Measurements from ENCODE around the gene DOC2B. TPM values are rescaled to one million over a fixed set of nuclear protein-coding genes. Genes with fewer than 3 reads are reported as not detected.
"Not testable (repeated sequence)": the region's sequence is repeated elsewhere in the genome, so short reads cannot be mapped to it uniquely, and the experiment has no call there.

DOC2B gene
- polyA plus RNA-seq, 1 of the 3 experiments (the other 2 are of a cell fraction): 0.16 TPM

DNA sequence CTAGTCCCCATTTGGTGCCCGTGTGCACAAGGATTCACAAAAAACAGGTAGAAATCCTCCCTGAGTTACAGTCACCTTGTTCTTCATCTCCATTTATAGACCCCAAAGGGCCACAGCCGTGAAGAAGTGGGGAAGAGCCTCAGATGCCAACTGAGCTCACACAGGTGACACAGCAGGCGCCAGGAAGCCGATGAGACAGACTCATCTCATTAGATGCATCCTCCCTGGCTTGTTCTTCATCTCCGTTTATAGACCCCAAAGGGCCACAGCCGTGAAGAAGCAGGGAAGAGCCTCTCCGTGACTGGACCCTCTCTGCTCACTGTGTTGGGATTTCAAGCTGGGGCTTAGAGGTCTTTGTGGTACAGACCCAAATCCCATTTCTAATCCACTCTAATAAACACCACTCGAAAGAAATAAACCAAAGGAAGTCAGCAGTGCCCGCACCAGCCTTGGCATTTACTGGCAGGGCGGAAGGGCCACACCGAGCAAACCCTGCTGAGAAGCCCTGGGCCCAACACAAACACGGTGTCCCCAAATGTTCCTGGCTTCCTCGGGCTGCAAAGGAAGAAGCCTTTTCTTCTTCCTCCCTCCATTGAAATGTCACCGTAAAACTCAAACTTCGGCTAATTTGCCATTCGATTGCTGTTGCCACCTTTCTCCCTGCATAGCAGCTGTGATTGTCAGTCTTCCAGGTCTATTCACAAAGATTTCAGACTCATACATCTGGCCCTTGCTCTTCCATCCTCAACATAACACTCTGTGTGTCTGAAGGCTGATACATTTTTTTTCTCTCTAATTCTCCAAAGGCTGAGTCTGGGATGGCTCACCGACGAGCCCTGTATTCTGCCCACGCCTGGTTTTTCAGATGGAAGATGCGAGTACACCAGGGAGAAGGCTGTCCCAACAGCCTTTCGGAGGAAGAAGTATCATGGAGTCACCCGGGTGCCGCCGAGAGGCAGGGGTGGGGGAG, 44.9 kb upstream of the DOC2B start:
- H3K4me1 ChIP-seq (ENCODE audit: control insufficient read depth in 1 of 2, insufficient read depth in 2 of 2, low read depth in 1 of 2, low read length in 1 of 2): peaks cover 6 to 7% of the 10 kb centered on the region in 2 experiments; a peak in 2 of 4 replicates
- H4K20me1 ChIP-seq (ENCODE audit: insufficient read depth): no peaks in the 10 kb centered on the region
- no peak overlapping the region for H3K9ac ChIP-seq
- no peak overlapping the region for H3K4me2 ChIP-seq
- no peaks in the 10 kb centered on the region for H3F3A ChIP-seq (replicated peaks; ENCODE audit: insufficient read depth)
- DNase-seq: no peak
- ChIA-PET CTCF (interaction anchor here (0.7 to 1.1 kb wide), 2 partner anchors 22 to 186 kb away, joined by 3 read pairs; no protein-coding TSS in a partner anchor), POLR2A (no interaction called here)
- H2AFZ ChIP-seq (ENCODE audit: low read depth): no peak overlapping the region
- H3K9me3 ChIP-seq: no peaks in the 10 kb centered on the region
- H3K9me2 ChIP-seq: no peaks in the 10 kb centered on the region
- TF ChIP-seq, protein P1, sequence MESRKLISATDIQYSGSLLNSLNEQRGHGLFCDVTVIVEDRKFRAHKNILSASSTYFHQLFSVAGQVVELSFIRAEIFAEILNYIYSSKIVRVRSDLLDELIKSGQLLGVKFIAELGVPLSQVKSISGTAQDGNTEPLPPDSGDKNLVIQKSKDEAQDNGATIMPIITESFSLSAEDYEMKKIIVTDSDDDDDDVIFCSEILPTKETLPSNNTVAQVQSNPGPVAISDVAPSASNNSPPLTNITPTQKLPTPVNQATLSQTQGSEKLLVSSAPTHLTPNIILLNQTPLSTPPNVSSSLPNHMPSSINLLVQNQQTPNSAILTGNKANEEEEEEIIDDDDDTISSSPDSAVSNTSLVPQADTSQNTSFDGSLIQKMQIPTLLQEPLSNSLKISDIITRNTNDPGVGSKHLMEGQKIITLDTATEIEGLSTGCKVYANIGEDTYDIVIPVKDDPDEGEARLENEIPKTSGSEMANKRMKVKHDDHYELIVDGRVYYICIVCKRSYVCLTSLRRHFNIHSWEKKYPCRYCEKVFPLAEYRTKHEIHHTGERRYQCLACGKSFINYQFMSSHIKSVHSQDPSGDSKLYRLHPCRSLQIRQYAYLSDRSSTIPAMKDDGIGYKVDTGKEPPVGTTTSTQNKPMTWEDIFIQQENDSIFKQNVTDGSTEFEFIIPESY (IDR thresholded peaks at IDR 0.05; ENCODE audit: borderline replicate concordance, low read depth): no peak
- TF ChIP-seq ELF1 (IDR thresholded peaks at IDR 0.05): no peak
- TF ChIP-seq FOXJ3 (CRISPR knock-in tag; IDR thresholded peaks at IDR 0.05): no peak
- TF ChIP-seq, protein P2, sequence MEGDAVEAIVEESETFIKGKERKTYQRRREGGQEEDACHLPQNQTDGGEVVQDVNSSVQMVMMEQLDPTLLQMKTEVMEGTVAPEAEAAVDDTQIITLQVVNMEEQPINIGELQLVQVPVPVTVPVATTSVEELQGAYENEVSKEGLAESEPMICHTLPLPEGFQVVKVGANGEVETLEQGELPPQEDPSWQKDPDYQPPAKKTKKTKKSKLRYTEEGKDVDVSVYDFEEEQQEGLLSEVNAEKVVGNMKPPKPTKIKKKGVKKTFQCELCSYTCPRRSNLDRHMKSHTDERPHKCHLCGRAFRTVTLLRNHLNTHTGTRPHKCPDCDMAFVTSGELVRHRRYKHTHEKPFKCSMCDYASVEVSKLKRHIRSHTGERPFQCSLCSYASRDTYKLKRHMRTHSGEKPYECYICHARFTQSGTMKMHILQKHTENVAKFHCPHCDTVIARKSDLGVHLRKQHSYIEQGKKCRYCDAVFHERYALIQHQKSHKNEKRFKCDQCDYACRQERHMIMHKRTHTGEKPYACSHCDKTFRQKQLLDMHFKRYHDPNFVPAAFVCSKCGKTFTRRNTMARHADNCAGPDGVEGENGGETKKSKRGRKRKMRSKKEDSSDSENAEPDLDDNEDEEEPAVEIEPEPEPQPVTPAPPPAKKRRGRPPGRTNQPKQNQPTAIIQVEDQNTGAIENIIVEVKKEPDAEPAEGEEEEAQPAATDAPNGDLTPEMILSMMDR (IDR thresholded peaks at IDR 0.05): no peak
- no peaks in the 10 kb centered on the region for H3K79me2 ChIP-seq (ENCODE audit: insufficient read depth)
- no peaks in the 10 kb centered on the region for H3K36me3 ChIP-seq (replicated peaks in 1 of 2; ENCODE audit: control insufficient read depth in 1 of 2, insufficient read depth in 2 of 2, low read length in 1 of 2)
- 74% methylated on average over 21 of the region's 24 CpGs for WGBS (ENCODE audit: low lambda C conversion rate)
- no peaks in the 10 kb centered on the region for H3K27me3 ChIP-seq (ENCODE audit: insufficient read depth)
- H3K4me3 ChIP-seq (ENCODE audit: low read depth in 2 of 2, low read length in 1 of 2): no peak overlapping the region
- no peak overlapping the region for H3K27ac ChIP-seq (ENCODE audit: low read depth in 2 of 2, low read length in 1 of 2)

DNA sequence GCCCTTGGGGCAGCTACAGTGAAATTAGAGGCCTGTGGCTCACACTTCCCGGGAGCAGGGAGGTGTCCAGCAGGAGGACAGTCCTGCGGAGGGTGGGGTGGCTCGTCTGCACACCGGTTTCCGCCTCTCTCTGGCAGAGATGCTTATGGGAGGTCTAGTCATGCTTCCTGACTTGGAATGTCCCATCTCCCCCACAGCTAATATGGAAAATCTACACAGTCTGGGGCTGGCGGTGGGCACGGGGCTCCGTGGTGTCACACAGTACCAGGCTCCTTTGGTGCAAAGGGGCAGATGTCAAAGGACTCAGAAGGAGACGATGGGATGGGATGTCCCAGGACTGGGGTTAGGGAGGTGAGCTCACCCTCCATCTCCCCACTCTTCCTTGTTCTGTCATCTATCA, 44.1 kb upstream of the DOC2B start:
- H3K27me3 ChIP-seq (ENCODE audit: insufficient read depth): no peaks in the 10 kb centered on the region
- 68% methylated on average over 9 of the region's 9 CpGs for WGBS (ENCODE audit: low lambda C conversion rate)
- H3K4me3 ChIP-seq (ENCODE audit: low read depth in 2 of 2, low read length in 1 of 2): no peak overlapping the region
- CTCF ChIA-PET: interaction anchor here (1.1 kb wide), 1 partner anchor 23 kb away, joined by 3 read pairs; no protein-coding TSS in a partner anchor
- H3K9me2 ChIP-seq: no peaks in the 10 kb centered on the region
- H3K27ac ChIP-seq (ENCODE audit: low read depth in 2 of 2, low read length in 1 of 2): no peak overlapping the region
- POLR2A ChIA-PET: no interaction called here
- H3K36me3 ChIP-seq (replicated peaks in 1 of 2; ENCODE audit: control insufficient read depth in 1 of 2, insufficient read depth in 2 of 2, low read length in 1 of 2): no peaks in the 10 kb centered on the region
- TF ChIP-seq, protein P3, sequence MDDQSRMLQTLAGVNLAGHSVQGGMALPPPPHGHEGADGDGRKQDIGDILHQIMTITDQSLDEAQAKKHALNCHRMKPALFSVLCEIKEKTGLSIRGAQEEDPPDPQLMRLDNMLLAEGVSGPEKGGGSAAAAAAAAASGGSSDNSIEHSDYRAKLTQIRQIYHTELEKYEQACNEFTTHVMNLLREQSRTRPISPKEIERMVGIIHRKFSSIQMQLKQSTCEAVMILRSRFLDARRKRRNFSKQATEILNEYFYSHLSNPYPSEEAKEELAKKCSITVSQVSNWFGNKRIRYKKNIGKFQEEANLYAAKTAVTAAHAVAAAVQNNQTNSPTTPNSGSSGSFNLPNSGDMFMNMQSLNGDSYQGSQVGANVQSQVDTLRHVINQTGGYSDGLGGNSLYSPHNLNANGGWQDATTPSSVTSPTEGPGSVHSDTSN (IDR thresholded peaks at IDR 0.05): no peak
- TF ChIP-seq MXI1 (IDR thresholded peaks at IDR 0.05; ENCODE audit: low read depth, low read length) (no peak), RCOR1 (IDR thresholded peaks at IDR 0.05; ENCODE audit: low read length) (no peak), MEF2A (IDR thresholded peaks at IDR 0.05; ENCODE audit: borderline replicate concordance, low read depth) (no peak), GATA2 (CRISPR knock-in tag; IDR thresholded peaks at IDR 0.05) (no peak)
- no peaks in the 10 kb centered on the region for H4K20me1 ChIP-seq (ENCODE audit: insufficient read depth)
- no peaks in the 10 kb centered on the region for H3K9me3 ChIP-seq
- H3K79me2 ChIP-seq (ENCODE audit: insufficient read depth): no peaks in the 10 kb centered on the region
- peaks cover 6 to 7% of the 10 kb centered on the region in 2 experiments; a peak in 2 of 4 replicates for H3K4me1 ChIP-seq (ENCODE audit: control insufficient read depth in 1 of 2, insufficient read depth in 2 of 2, low read depth in 1 of 2, low read length in 1 of 2)
- H3K4me2 ChIP-seq: no peak overlapping the region
- no peak overlapping the region for H2AFZ ChIP-seq (ENCODE audit: low read depth)
- no peaks in the 10 kb centered on the region for H3F3A ChIP-seq (replicated peaks; ENCODE audit: insufficient read depth)
- no peak for DNase-seq
- H3K9ac ChIP-seq: no peak overlapping the region

DNA sequence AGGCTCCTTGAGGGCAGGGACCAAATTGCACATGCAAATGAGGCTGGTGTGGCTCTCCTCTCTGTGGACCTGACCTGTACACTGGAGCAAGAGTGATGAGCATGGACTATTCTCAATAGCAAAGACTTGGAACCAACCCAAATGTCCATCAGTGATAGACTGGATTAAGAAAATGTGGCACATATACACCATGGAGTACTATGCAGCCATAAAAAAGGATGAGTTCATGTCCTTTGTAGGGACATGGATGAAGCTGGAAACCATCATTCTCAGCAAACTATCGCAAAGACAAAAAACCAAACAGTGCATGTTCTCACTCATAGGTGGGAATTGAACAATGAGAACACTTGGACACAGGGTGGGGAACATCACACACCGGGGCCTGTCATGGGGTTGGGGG, 43.1 kb upstream of the DOC2B start:
- H3K27me3 ChIP-seq (ENCODE audit: insufficient read depth); H3K9me2 ChIP-seq; H3K36me3 ChIP-seq (replicated peaks in 1 of 2; ENCODE audit: control insufficient read depth in 1 of 2, insufficient read depth in 2 of 2, low read length in 1 of 2); H3K9ac ChIP-seq; H3F3A ChIP-seq (replicated peaks; ENCODE audit: insufficient read depth); CTCF ChIA-PET; H3K4me1 ChIP-seq (ENCODE audit: control insufficient read depth in 1 of 2, insufficient read depth in 2 of 2, low read depth in 1 of 2, low read length in 1 of 2); H4K20me1 ChIP-seq (ENCODE audit: insufficient read depth); DNase-seq; H3K4me3 ChIP-seq (ENCODE audit: low read depth in 2 of 2, low read length in 1 of 2); H3K27ac ChIP-seq (ENCODE audit: low read depth in 2 of 2, low read length in 1 of 2); POLR2A ChIA-PET; H3K9me3 ChIP-seq; H2AFZ ChIP-seq (ENCODE audit: low read depth); H3K4me2 ChIP-seq; H3K79me2 ChIP-seq (ENCODE audit: insufficient read depth): not testable (repeated sequence)
- WGBS (ENCODE audit: low lambda C conversion rate): 77% methylated on average over 2 of the region's 2 CpGs
